Measurements from ENCODE around the gene RYR2. TPM values are rescaled to one million over a fixed set of nuclear protein-coding genes. Genes with fewer than 3 reads are reported as not detected.

RYR2 gene
- polyA plus RNA-seq (ENCODE audit: insufficient read length) = 3.1 TPM

DNA sequence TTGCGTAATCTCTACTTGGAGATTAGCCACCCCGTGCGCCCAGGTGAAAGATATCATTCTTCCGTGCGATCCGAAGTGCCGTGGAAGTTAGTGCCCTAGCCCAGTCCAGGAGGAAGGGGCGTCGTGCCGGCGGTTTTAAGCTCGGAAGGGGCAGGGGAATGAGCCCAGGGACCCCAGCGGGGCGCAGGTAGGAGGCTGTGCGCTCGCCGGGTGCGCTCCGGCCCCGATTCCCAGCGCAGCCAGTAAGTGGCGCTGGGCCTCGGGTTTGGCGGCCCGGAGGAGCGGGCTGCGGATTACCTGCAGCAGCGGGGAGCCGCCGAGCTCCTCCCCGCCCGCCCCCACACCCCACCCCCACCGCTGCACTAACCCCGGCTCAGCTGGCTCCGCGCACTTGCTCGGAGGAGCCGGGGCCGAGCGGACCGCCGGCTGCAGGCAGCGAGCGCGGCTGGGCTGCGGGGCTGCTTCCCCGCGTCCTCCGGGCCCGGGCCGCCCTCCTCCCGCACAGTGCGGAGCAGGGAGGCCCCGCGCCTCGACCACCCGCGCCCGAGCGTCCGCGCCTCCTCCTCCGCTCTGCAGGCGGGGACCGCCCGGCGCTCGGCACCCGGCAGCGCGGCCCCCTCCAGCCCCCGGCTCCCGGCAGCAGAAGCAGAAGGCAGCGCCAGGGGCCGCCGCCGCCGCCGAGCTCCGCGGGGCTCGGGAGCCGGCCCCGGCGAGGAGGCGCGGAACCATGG lies at the start of gene RYR2:
RYR2 (plus strand) TSS at position 390 of the 731 bp plus-strand sequence; CDS start at position 728, 338 bp downstream.
- DNase-seq = peak; percentile 25

DNA sequence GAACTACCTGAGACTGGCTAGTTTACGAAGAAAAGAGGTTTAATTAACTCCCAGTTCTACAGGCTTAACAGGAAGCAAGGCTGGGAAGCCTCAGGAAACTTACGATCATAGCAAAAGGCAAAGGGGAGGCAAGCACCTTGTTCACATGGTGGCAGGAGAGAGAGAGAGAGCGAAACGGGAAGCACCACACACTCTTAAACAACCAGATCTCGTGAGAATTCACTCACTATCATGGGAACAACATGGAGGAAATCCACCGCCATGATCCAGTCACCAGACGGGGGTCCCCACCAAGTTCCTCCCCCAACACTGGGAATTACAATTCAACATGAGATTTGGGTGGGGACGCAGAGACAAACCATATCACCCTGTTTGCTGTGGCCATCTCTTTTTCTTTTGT lies 49.5 kb upstream of the RYR2 start:
- no peak for DNase-seq

DNA sequence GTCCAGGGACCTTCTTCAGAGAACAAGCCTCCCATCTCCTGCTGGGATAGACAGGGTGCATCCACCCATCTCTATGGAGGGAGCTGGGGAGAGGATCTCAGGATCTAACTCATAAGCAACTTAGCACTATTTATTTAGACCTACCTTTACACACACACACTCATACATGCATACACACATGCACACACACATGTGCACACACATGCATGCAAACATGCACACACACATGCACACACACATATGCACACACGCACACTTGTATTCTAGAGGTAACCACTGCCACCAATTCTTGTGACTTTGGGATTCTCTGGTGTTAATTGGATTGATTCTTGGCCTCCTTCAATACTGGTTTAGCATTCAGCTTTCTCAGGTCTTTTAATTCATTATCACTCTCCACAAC lies 47.5 kb upstream of the RYR2 start:
- no peak for DNase-seq

DNA sequence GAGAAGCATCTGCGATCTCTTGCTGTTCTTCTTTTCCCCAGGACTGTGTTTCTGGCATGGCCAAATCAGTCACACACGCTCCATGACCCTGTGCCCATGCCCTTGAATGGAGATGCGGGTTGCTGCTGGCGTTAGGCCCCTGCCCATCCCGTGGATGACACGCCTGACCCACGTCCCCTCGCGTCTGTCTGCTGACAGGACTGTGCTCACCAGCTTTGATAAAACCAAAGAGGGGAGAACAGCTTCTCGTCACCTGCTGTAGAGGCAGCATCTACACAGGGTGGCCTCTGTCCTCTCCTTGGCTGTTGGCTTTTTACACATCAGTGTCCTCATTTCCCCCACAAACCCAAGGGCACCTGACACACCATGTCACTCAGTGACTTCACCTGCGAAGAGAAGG lies 44.6 kb upstream of the RYR2 start:
- no peak for DNase-seq

DNA sequence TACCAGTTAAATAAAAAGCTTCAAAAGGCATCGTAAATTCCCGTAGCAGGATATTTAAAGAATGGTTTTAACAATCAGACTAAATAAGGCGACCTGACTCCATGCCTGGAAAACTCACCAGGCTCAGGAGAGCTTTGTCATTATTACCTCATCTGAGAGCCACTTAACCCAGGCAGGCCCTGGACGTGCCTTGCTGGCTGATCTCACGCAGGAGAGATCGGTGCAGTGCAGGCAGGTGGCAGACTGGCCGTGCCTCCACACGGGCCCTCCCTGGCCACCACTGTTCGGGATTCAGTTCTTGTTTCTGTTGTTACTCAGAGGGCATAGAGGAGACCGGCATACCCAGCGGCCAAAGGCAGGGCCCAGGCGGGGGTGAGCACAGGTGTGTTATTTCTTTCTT lies 44.1 kb upstream of the RYR2 start:
- DNase-seq = no peak

DNA sequence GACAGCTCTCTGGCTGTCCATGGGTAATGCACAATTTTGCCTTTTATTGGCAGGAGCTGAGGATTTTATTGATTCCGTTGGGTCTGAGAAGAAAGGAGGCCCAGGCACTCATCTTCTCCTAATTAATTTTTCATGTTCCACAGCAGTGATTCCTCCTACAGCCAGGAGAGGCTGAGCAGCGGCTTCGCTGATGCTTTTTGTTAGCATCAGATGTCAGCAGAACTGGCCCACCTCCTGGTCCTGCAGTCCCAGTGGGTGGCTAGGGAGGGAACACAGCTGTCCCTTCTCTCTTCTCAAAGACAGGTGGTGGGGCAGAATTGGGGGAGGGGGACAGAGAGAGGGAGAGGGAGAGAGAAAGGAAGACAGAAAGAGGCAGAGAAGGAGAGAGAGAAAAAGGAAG lies 43.4 kb upstream of the RYR2 start:
- no peak for DNase-seq

DNA sequence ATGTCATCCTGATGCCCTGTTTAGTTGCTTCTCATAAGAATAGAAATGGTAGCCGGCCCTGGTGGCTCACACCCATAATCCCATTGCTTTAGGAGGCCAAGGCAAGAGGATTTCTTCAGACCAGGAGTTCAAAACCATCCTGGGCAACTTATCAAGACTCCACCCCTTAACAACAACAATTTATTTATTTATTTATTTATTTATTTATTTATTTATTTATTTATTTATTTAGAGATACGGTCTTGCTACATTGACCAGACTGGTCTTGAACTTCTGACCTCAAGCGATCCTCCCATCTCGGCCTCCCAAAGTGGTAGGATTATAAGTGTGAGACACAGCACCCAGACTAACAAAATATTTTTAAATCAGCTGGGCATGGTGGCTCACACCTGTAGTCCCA lies 41.8 kb upstream of the RYR2 start:
- DNase-seq = no peak

DNA sequence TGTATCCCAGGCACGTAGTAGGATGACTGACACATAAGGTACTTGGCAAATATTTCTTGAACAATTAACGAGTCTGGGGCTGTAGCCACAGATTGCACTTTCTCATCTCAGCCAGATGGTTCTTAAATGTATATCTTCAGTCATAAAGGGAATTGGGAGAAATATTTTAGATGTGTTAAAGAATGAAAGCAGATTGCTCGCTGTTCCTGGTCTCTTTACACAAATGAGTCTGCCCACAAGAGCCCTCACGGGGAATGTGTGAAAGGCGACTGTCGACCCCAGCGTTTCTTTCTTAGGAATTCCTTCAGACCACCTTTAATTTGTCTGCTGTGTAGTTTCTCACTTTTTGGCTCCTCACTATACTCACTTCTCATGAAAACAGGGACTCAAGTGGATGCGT lies 38.5 kb upstream of the RYR2 start:
- no peak for DNase-seq

DNA sequence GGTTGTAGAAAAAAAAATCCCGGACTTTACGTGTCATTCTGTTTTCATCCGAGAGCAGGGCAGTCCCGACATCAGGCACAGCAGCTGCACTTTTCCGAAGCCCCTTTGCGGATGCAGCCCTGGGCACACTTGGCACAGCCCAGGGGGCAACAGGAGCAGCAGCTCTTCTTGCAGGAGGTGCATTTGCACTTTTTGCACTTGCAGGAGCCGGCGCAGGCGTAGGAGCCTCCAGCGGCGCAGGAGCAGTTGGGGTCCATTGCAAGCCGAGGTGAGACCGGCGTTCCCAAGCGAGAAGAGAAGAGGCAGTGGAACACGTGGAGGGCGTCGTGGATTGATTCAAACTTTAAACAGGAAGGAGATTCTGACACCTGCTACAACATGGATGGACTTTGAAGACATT lies 37.9 kb upstream of the RYR2 start, which contains the start of gene MT1HL1:
MT1HL1 (minus strand) TSS at position 326 of the 400 bp plus-strand sequence; CDS start at position 257, 69 bp downstream.
- no peak for DNase-seq

DNA sequence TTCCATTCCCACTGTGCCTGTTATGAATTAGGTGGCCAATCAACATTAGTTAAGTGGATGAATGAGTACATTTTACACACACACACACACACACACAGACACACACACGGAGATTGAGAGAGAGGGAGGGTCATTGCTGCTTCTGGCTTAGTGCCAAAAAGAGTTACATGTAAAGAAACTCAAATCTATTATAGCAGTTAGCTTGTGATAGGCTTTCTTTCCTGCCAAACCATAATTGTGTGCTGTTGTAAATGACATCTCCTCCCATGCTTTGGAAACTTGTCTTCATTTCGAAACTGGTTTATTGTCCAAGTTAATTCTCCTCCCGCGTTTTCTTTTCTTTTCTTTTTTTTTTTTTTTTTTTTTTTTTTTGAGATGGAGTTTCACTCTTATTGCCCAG lies 36.3 kb upstream of the RYR2 start:
- DNase-seq = no peak

DNA sequence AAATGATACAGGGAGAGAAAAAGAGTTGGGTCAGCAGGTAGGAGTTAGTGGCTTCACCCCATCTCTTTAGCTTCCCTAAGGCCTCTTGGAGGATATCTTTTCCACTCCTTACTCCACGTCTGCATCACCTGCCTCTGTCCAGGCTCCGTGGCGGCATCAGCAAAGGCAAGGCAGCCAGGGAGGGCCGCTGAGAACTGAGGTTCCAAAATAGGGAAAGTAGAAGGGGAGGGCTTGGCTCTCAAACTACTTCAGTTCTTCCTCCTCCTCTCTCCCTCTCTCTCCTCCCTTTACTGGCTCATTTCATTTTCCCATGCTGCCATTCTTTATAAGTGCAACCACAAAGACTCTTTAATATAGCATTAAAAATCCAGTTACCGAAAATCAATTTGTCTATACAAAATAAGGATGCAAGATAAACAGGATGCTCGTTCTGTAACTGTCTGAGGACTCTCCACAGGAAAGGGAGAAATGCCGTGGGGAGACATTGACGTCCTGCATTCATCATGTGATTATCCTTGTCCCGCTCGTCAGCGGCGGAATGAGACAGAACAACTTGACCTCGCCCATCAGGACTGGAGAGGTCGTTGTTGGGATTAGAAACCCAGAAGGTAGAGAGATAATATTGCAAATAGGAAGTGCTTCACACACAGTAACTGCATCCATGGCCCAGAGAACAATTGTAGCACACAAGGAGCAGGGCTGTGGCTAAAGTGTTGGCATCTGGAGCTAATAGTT lies 34.7 kb upstream of the RYR2 start:
- DNase-seq = no peak

DNA sequence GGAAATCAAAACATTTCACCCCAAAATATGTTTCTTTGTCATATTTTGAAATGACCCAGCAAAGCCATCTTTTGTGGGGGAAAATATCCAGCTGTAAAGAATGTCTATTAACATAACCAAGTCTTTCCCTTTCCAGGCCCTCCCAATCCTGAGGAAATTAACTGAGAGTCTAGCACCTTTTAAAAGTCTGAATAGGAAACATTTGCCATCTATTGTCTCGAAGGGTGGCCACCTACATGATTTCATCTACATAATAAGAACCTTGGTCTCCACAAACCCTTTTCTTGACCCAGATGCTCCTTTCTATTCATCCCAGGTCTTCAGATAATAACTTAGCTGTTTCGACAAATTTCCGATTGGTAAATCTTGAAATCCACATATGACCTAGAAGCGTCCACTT lies 32.4 kb upstream of the RYR2 start:
- no peak for DNase-seq

DNA sequence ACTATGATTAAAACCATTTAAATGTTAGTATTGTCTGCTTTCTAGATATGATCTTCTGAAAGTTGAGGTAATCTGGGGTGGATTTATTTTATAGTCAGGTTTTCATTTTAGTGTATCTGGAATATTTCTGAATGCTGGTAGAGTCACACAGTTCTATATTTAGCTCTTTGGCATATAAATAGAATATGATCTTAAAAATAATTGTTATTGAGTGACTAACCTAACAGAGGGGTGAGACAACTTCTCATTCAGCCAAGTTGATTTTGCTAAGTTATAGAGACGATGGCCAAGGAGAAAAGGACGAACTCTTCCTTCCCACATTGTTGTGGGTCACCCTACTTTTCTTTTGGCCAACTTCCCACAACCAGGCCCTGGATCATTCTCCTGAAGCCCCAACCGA lies 30.6 kb upstream of the RYR2 start:
- no peak for DNase-seq

DNA sequence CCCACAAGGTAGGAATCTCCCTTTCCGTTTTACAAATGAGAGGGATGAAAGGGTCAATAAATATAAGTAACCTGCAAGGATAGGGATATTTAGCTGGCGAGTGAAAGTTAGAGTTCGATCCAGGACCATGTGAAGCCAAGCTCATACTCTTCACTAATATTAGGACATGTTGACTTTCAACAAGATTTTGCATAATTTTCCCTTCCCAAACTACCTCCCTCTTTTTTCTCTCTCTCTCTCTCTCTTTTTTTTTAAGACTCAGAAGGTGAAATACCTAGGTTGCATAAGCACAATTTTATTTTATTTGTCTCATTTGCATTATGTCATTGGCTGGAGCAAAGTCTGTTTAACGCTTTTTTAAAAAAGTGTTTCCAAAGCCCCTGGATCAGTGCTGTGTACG lies 29.6 kb upstream of the RYR2 start:
- no peak for DNase-seq

DNA sequence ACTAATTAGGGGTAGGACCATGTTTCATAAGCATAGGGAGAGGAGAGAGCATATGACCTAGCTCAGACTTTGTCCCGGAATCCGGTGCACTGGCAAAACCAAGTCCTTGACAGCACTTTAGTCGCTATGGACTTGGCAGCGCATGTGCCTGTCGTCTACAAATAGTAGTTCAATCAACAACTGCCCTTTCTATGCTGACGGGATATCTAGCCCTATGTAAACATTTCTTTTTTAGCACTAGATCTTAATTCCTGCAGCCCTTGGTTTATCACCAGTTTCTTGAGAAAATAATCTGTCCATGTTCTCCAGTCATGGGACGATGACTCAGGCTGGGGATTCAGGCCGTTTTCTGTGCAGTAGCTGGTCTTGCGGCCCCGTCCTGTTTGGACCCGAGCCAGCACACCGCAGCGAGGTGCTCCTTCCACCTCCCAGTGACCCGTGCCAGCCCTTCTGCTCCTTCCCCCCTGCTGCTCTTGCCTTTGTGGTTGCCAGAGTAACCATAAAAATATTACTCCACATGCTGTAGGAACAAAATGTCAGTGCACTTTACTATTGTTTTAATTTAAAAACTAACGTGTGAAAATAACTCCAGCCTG lies 29.1 kb upstream of the RYR2 start:
- no peak for DNase-seq

DNA sequence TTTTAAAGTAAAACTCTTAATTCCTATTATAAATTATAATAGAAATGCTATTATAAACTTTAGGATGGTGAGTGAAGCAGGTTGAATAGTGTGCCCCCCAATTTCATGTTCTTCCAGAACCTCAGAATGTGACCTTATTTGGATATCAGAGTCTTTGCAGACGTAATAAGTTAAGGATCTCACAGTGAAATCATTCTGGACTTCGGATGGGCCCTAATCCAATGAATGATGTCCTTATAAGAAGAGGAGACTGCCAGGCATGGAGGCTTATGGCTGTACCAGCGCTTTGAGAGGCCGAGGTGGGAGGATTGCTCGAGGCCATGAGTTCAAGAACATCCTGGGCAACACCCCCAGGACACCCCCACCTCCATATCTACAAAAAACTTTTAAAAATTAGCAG lies 28.4 kb upstream of the RYR2 start:
- DNase-seq = no peak

DNA sequence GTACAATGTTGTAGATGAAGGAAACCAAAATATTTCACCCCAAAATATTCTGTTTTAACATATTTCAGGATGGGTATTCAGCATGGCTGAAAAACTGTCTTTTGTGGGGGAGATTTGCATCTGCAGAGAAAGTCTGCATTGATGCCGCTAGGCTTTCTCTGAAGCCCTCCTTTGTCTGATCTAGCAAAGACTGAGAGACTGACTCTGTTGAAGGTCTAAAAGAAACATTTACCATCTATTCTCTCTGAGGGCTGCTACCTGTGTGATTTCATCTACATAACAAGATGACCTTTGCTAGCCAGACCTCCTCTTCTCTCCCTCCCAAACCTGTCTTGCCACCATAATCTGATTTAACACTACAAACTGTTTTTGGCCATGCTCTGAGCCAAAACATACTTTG lies 25.4 kb upstream of the RYR2 start:
- DNase-seq = no peak

DNA sequence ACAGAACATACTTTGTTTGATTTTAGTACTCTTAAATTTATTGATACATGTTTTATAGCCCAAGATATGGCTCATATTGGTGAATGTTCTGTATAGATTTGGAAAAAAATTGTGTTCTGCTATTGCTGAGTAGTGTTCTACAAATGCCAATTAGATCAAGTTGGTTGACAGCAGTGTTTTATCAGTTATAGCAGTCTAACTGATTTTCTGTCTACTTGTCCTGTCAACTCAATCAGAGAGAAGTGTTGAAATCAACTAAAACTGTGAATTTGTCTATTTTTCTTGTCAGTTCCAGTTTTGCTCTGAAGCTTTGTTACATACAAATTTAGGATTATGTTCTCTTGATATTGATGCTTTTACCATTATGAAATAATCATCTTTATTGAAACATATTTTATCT lies 23.1 kb upstream of the RYR2 start:
- DNase-seq = no peak

DNA sequence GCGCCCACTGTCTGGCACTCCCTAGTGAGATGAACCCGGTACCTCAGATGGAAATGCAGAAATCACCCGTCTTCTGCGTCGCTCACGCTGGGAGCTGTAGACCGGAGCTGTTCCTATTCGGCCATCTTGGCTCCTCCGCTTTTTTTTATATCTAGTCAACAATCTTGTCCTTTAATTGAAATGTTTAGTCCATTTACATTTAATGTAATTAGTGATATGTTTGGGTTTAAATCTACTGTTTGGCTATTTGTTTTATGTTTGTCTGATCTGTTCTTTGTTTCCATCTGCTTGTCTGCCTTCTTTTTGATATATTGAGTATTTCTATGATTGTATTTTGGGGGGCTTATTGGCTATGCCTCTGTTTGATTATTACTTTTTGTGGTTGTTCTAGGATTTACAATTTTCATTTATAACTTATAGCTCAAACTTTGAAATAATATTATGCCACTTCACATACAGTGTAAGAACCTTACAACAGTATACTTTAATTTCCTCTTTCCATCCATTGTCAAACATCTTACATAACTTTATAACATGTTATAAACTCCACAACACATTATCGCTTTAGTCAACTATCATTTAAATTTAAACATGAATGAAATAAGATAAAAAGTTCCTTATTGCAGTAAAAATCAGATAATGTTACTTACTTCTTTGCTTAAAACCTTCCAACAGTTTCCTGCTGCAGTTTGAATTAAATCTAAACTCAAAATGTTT lies 16.5 kb upstream of the RYR2 start:
- no peak for DNase-seq

DNA sequence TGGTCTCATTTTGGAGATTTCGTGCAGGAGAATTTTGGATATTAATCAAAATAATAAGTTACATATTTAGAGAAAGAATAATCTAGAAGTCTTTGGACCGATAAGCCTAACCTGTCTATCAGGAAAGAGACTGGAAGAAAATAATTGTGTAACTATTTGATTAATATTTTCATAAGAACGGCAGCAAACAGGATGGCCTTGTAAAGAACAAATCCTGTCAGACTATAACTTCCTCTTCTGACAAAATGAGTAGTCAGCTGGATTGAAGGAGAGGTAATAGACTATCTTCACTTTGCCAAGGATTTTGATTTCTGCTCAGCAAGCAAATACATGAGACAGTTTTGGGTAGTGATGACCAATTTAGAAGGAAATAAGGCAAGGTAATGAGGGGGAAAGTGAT lies 12.7 kb upstream of the RYR2 start:
- no peak for DNase-seq

DNA sequence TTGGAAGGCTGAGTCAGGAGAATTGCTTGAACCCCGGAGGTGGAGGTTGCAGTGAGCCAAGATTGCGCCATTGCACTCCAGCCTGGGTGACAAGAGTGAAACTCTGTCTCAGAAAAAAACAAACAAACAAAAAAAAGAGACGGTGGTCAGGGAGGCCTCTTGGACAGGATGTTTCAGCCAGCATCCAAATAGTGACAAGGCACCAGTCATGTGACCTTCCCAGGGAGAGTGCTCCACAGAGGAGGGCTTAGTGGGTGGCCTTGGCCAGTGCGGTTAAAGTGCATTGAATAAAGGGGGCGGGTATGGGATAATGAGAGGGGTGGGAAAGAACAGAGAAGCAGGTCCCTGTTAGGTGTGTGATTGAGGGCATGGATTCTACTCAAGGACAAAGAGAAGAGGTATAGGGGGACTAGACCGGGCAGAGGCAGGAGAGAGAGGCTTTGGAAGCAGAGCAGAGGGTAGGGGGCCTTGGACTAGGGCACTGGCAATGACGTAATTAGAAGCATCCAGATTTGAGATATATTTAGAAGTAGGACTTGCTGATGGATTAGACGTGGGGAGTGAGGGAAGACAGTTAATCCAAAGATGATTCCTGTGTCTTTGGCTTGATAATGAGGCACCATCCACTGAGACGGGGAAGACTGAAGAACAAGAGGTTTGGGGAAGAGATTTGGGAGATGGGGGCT lies 12.0 kb upstream of the RYR2 start:
- no peak for DNase-seq

DNA sequence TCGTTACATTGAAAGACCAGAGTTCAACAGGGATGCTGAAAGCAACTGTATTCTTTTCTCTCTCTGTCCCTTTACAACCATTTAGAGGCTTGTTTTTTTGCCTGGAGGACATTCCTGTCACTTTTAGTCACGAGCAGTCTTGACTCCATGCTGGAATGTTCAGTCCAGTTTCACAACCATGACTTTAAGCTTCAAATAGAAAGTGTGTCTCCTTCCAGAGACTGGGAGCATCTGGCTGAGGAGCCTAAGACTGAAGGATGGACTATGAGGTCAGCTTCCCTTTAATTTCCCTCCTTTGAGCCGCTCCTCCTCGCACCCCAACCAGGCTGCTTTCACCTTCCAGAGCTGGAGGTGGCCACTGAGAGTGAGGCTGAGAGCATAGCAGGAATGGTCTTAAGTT lies 10.5 kb upstream of the RYR2 start:
- no peak for DNase-seq

DNA sequence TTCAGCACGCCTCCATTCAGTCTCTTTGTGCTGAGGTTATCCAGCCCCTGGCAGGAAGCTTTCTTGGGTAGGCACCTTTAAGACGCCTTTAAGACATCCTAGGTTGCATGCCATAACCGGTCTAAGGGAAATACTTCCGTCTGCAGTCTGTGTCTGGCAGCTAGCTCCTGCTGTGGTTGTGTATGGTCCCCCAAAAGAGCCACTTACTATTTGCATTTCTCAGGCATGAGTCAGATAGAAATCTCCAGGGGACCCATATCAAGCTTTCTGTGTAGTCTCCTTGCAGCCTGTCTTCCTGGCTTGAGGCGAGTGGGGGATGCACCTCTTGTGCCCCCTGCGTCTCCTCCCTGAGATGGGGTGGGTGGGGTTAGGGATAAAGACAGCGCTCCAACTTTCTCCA lies 10.0 kb upstream of the RYR2 start:
- DNase-seq = no peak
